ENCODE measurements around the gene NGF.

Gene NGF

DNA sequence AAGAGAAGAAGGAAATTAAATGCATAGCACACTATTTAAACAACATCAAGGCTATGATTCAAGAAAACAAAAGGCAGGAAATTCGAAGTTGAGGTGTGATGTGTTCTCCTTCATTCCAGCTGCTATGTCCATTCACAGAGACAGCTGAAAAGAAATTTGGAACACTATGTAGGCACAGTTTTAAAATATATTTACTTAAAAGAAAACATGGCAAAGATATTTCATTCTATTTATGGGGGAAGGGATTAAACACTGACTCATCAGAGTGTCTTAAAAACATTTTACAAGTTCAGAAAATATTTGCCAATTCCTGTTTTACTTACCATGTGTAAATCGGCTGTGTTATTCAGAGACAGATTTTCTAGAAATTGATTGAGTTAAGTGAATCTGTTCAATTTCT lies 39.4 kb upstream of the NGF start:
- TF ChIP-seq ZFP30 (CRISPR knock-in tag; IDR thresholded peaks at IDR 0.05) (no peak), ZNF70 (CRISPR knock-in tag; IDR thresholded peaks at IDR 0.05) (no peak), OSR1 (CRISPR knock-in tag; IDR thresholded peaks at IDR 0.05) (no peak), SNAI2 (CRISPR knock-in tag; IDR thresholded peaks at IDR 0.05) (no peak), ZFP3 (CRISPR knock-in tag; IDR thresholded peaks at IDR 0.05) (no peak), ISL1 (CRISPR knock-in tag; IDR thresholded peaks at IDR 0.05) (no peak), ZC3H10 (CRISPR knock-in tag; IDR thresholded peaks at IDR 0.05) (no peak), ZNF8 (CRISPR knock-in tag; IDR thresholded peaks at IDR 0.05) (no peak), ARNTL (CRISPR knock-in tag; IDR thresholded peaks at IDR 0.05; ENCODE audit: borderline replicate concordance, low read depth) (no peak), CSDC2 (CRISPR knock-in tag; IDR thresholded peaks at IDR 0.05) (no peak), BACH2 (CRISPR knock-in tag; IDR thresholded peaks at IDR 0.05; ENCODE audit: borderline replicate concordance) (no peak)
- TF ChIP-seq, protein P1, sequence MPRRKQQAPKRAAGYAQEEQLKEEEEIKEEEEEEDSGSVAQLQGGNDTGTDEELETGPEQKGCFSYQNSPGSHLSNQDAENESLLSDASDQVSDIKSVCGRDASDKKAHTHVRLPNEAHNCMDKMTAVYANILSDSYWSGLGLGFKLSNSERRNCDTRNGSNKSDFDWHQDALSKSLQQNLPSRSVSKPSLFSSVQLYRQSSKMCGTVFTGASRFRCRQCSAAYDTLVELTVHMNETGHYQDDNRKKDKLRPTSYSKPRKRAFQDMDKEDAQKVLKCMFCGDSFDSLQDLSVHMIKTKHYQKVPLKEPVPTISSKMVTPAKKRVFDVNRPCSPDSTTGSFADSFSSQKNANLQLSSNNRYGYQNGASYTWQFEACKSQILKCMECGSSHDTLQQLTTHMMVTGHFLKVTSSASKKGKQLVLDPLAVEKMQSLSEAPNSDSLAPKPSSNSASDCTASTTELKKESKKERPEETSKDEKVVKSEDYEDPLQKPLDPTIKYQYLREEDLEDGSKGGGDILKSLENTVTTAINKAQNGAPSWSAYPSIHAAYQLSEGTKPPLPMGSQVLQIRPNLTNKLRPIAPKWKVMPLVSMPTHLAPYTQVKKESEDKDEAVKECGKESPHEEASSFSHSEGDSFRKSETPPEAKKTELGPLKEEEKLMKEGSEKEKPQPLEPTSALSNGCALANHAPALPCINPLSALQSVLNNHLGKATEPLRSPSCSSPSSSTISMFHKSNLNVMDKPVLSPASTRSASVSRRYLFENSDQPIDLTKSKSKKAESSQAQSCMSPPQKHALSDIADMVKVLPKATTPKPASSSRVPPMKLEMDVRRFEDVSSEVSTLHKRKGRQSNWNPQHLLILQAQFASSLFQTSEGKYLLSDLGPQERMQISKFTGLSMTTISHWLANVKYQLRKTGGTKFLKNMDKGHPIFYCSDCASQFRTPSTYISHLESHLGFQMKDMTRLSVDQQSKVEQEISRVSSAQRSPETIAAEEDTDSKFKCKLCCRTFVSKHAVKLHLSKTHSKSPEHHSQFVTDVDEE (CRISPR knock-in tag; IDR thresholded peaks at IDR 0.05), result no peak
- TF ChIP-seq, protein P2, sequence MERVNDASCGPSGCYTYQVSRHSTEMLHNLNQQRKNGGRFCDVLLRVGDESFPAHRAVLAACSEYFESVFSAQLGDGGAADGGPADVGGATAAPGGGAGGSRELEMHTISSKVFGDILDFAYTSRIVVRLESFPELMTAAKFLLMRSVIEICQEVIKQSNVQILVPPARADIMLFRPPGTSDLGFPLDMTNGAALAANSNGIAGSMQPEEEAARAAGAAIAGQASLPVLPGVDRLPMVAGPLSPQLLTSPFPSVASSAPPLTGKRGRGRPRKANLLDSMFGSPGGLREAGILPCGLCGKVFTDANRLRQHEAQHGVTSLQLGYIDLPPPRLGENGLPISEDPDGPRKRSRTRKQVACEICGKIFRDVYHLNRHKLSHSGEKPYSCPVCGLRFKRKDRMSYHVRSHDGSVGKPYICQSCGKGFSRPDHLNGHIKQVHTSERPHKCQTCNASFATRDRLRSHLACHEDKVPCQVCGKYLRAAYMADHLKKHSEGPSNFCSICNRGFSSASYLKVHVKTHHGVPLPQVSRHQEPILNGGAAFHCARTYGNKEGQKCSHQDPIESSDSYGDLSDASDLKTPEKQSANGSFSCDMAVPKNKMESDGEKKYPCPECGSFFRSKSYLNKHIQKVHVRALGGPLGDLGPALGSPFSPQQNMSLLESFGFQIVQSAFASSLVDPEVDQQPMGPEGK (CRISPR knock-in tag; IDR thresholded peaks at IDR 0.05; ENCODE audit: borderline replicate concordance), result no peak
- TF ChIP-seq, protein P3, sequence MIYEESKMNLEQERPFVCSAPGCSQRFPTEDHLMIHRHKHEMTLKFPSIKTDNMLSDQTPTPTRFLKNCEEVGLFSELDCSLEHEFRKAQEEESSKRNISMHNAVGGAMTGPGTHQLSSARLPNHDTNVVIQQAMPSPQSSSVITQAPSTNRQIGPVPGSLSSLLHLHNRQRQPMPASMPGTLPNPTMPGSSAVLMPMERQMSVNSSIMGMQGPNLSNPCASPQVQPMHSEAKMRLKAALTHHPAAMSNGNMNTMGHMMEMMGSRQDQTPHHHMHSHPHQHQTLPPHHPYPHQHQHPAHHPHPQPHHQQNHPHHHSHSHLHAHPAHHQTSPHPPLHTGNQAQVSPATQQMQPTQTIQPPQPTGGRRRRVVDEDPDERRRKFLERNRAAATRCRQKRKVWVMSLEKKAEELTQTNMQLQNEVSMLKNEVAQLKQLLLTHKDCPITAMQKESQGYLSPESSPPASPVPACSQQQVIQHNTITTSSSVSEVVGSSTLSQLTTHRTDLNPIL (CRISPR knock-in tag; IDR thresholded peaks at IDR 0.05; ENCODE audit: low read depth), result no peak
- no peak for ATAC-seq

DNA sequence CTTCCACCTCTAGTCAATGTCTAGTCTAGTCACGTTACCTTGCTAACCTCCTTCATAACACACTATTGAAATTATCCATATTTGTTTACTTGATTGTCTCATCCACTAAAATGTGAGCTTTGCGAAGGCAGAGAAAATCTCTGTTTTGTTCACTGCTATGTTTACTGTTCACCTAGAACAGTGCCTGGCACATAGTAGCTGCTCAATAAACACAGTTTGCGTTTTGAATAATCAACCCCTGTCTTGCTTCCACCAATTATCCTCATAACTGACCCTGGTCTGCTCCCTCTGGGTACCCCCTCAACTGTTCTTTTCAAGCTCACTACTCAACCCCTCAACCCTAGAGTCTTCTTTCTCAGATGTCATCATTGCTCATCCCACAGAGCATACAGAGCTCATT lies 36.5 kb upstream of the NGF start:
- no peak for TF ChIP-seq OSR1 (CRISPR knock-in tag; IDR thresholded peaks at IDR 0.05)
- no peak for TF ChIP-seq TCF4 (CRISPR knock-in tag; IDR thresholded peaks at IDR 0.05; ENCODE audit: borderline replicate concordance)
- TF ChIP-seq ESRRG (CRISPR knock-in tag; IDR thresholded peaks at IDR 0.05), result no peak
- TF ChIP-seq ZNF70 (CRISPR knock-in tag; IDR thresholded peaks at IDR 0.05), result no peak
- ATAC-seq, result no peak

DNA sequence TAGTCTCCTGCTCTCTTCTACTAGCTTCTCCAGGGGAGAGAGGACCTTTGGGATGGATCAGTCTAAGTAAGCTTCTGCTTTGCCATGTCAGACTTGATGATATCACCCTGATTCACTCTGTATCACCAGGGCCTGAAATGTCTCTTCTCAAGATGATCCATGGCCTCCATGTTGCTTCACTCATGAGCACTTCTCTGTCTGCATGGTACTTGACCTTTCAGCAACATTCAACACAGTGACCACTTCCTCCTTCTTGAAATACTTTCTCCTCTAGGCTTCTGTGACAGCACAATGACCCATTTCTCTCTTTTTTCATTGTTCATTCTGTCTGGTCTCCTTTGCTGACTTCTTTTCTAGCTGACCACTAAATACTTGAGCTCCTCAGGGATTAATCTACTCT lies 35.3 kb upstream of the NGF start:
- no peak for TF ChIP-seq CSDC2 (CRISPR knock-in tag; IDR thresholded peaks at IDR 0.05)
- TF ChIP-seq, protein P3 (CRISPR knock-in tag; IDR thresholded peaks at IDR 0.05; ENCODE audit: low read depth), result no peak
- TF ChIP-seq ZFP3 (CRISPR knock-in tag; IDR thresholded peaks at IDR 0.05), result no peak
- TF ChIP-seq SNAI2 (CRISPR knock-in tag; IDR thresholded peaks at IDR 0.05), result no peak
- TF ChIP-seq ZC3H10 (CRISPR knock-in tag; IDR thresholded peaks at IDR 0.05), result no peak
- no peak for TF ChIP-seq GLIS3 (CRISPR knock-in tag; IDR thresholded peaks at IDR 0.05)
- TF ChIP-seq ARNTL (CRISPR knock-in tag; IDR thresholded peaks at IDR 0.05; ENCODE audit: borderline replicate concordance, low read depth), result no peak
- no peak for TF ChIP-seq ZNF8 (CRISPR knock-in tag; IDR thresholded peaks at IDR 0.05)
- TF ChIP-seq TCF4 (CRISPR knock-in tag; IDR thresholded peaks at IDR 0.05; ENCODE audit: borderline replicate concordance), result no peak
- no peak for TF ChIP-seq TOX (CRISPR knock-in tag; IDR thresholded peaks at IDR 0.05; ENCODE audit: borderline replicate concordance)
- no peak for TF ChIP-seq ZNF70 (CRISPR knock-in tag; IDR thresholded peaks at IDR 0.05)
- TF ChIP-seq, protein P2 (CRISPR knock-in tag; IDR thresholded peaks at IDR 0.05; ENCODE audit: borderline replicate concordance), result no peak
- TF ChIP-seq RARB (CRISPR knock-in tag; IDR thresholded peaks at IDR 0.05), result no peak
- TF ChIP-seq BACH2 (CRISPR knock-in tag; IDR thresholded peaks at IDR 0.05; ENCODE audit: borderline replicate concordance), result no peak
- no peak for TF ChIP-seq ISL1 (CRISPR knock-in tag; IDR thresholded peaks at IDR 0.05)
- ATAC-seq, result no peak

All from SK-N-SH treated with all-trans-retinoic acid at 6 μM for 48 hours (cell line).